Kasumi-1 (cell line): ENCODE measurements around the gene NOC2L.
A peak's percentile ranks its signal among the peaks of the same experiment; 100 is the strongest.
"Not testable (repeated sequence)": the region's sequence is repeated elsewhere in the genome, so short reads cannot be mapped to it uniquely, and the experiment has no call there.

Source experiments
- DNase-seq, 2 experiments: peaks; one replicate each; lab custom pipeline; 2025; lab: John Stamatoyannopoulos, UW

The NOC2L gene

DNA sequence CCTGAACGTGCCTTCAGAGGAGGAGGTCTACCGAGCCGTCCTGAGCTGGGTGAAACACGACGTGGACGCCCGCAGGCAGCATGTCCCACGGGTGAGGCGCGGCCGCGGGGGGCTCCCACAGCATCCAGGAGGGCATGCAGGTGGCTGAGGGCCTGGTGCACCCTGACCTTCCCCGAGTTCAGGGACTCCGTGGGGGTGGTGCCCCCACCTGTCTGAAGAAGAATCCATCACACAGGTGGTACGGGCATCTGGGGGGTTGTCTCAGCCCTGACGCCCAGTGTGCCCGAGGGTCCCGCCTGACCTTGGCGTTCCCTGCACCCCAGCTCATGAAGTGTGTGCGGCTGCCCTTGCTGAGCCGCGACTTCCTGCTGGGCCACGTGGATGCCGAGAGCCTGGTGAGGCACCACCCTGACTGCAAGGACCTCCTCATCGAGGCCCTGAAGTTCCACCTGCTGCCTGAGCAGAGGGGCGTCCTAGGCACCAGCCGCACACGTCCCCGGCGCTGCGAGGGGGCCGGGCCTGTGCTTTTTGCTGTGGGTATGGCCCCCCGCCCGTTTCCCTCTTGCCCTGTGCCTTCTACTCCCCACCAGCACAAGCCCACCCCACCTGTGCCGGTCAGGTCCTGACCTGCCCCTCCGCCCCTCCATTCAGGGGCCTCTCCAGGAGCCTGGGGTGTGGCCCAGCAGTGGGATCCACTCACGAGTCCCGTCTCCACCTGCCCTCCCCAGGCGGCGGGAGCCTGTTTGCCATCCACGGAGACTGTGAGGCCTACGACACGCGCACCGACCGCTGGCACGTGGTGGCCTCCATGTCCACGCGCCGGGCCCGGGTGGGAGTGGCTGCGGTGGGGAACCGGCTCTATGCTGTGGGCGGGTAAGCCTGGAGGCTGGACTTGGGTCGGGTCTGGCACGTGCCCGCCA lies 3.6 kb upstream of the NOC2L start:
- DNase-seq, result no peak

DNA sequence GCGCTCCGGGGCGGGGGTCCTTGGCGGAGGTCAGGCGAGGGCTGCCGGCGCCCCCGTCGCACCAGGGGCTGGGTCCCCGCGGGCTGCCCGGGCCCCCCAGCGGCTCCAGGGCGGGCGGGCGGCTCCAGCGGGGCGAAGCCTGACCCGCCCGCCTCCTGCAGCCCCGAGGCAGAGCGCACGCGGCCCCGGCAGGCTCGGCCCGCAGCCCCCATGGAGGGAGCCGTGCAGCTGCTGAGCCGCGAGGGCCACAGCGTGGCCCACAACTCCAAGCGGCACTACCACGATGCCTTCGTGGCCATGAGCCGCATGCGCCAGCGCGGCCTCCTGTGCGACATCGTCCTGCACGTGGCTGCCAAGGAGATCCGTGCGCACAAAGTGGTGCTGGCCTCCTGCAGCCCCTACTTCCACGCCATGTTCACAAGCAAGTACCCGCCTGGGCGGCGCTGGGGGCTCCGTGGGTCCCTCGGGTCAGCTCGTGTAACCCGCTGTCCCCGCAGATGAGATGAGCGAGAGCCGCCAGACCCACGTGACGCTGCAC lies 2.1 kb upstream of the NOC2L start:
- DNase-seq, result no peak

DNA sequence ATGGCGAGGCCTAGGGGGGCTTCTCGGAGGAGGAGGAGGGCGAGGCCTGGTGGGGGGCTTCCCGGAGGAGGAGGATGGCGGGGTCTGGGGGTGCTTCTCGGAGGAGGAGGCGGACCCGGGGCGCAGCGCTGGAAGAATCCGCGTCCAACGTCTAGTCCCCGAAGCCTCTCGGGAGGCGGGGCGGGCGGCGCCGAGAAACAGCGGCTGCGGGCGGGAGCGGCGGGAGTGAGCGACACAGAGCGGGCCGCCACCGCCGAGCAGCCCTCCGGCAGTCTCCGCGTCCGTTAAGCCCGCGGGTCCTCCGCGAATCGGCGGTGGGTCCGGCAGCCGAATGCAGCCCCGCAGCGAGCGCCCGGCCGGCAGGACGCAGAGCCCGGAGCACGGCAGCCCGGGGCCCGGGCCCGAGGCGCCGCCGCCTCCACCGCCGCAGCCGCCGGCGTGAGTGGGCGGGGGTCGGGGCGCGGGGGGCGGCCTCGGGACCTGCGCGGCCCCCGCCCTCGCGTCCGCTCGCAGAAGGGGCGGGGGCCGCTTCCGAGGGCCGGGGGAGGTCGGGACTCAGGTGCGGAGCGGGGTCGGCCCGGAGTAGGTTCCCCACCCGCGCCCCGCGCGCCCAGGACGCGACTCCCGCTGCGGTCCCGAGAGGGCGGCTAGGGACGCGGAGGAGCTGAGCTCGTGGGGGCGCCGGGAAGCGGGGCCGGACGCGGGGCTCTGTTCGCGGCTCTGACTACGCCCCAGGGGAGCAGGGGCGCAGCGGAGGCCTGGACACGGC lies 1.5 kb upstream of the NOC2L start, which contains the start of gene KLHL17:
TSS of gene KLHL17 (plus strand) at position 222 of the 769 bp plus-strand sequence. CDS start at position 332, 110 bp downstream.
- DNase-seq, result peak; percentile 34 to 48

DNA sequence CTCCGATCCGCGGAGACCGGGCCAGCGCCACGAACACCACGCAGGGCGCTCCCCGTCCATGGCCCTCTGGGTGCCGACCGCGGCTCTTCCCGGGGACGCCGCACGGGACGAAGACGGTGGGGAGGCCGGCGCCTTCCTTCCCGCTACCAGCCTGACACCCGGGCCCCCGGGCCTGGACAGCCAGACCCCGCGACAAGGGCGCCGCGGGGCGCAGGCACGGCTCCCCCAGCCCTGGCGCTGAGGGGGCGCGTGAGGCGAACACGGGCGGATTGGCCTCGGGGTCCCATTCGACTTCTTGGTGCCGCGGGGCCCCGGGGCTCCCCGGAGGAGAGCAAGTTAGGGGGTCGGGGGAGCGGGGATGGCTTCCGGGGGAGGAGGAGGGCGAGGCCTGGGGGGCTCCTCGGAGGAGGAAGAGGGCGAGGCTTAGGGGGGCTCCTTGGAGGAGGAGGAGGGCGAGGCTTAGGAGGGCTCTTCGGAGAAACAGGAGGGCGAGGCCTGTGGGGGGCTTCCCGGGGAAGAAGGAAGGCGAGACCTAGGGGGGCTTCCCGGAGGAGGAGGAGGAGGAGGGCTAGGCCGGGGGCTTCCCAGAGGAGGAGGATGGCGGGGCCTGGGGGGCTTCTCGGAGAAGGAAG lies 791 bp upstream of the NOC2L start:
- DNase-seq, result no peak

DNA sequence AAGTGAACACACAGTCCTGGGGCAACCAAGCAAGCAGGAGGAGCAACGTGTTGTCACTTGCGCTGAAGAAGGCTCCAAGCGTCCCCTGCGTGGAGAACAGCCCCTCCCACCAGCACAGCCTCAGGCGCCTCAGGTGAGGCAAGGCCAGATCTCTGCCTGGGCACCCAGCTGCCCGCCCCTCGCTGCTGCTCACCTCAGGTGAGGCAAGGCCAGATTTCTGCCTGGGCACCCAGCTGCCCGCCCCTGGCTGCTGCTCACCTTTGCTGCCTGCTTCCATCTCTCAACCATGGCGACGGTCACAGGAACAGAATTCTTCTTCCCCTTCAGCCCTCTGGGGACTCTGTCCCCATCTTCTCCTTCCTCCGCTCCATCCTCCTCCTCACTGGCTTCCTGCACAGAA lies 2.4 kb downstream of the NOC2L start:
- no peak for DNase-seq

DNA sequence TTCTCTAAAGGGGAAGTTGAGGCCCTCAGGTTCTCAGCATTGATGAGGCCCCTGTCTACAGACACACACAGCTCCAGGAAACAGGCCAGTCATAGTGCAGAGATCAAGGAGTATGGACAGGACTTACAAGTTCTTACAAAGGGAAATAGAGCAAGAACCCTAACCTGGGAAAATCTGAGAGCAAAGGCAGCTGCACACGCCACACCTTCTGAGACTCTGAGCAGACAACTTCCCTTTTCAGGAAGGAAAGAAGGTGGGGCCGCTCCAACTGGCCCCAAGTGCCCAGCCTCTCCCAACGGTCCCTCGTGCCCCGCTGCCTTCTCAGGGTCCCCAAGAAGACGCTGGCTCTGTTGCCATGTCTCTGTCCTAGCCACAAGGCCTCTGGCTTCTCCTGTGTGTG lies 3.6 kb downstream of the NOC2L start:
- no peak for DNase-seq

DNA sequence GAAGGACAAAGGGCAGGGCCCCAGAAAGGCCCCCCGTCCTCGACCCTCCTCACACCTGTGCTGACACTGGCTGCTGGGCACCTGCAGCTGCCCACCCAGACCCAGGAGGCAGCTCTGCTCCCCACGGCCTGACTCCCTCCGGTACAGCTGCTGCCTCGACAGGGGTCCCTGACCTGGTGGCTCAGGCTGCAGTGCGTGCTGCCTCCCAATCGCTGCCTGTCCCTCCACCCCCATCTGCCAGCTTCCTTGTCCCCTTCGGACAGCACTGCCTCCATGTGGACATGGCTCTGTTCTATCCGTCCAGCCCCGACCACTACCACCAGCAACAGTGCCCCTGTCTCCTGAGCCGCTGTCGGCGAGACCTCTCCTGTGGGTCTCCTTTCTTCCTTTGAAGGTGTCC lies 4.1 kb downstream of the NOC2L start:
- DNase-seq, result no peak

DNA sequence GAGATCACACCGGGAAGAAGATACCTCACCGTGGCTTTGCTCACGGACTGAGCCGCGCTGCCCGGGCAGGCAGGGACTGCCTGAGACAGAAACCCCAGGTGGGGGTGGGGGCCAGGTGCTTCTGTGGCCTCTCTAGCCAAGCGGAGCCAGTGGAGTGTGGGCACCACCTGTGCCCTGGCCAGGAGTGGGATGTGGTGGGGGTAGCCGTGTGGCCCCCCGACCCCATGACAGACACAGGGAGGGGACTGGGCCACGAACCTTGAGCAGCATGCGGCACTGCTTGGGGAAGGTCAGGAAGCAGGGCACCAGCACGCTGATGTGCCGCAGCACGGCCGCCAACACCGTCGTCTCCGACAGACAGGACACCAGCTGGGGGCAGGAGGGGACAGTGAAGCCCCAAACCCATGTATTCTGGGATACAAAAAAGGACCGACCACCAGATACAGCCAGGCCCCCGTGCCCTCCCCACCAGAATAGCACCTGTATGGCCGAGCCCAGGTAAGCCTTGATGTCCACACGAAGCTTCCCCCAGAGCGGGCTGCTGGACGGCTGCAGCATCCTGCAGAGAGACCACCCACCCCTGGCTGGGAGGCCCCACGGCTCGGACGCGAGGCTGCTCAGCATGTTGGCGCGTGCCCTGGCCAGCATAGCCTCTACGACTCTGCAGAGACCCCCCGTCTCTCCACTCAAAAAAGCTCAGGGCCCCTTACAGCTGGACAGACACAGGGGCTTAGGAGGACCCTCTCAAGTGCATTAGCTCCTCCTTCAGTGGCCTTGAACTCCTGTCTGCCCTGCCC lies 5.3 kb downstream of the NOC2L start:
- no peak for DNase-seq

DNA sequence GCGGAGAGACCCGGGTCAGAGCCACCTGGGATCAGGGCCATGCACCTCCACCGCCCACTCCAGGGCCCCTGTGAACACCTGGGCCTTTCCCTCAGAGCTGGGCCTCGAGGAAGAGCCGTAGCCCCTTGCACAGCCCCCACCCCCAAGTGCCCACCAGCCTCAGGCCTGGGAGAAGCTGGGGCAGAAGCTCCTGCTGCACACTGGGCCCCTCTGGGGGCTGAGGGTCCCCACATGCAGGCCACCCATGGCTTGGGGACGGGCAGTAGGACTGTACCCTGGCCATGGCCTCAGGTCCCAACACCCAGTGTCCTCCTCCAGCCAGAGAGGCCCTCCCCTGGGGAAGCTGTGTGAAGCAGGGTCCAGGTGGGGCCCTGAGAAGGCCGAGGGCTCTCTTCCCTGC lies 6.5 kb downstream of the NOC2L start:
- DNase-seq, result no peak

DNA sequence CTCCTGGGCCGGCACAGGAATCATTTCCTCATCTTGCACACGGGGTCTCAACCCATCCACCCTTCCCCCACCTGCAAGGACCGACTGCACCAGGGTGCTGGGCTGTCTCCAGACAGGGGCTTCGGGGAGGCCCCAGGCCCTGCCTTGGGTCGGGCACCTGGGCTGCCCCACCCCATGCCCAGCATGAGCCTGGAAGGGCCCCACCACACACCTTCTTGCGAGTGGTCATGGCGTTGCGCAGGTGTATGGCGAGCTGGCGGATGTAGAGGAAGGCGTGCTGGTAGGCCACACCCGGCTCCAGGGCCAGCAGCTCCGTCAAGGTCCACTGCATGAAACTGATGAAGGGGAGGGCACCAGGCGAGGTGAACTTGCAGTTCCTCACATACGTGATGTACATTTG lies 6.9 kb downstream of the NOC2L start:
- no peak for DNase-seq

DNA sequence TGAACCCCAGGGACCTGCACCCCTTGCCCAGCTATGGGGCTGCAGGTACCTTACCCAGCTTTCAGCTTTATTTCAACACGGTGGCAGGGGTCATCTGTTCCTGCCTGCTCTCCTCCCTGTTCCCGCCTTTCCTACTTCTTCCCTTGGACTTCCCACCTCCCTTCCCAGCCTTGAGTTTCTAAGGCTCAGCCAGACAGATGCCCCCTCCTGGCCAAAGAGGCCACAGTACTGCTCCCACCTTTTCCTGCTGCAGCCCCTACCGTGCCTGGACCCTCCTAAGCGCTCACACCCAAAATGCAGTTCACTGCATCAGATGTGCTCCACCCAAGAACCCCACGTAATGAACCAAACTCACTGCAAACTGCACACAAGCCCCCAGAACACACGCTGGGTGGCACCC lies 7.7 kb downstream of the NOC2L start:
- no peak for DNase-seq

DNA sequence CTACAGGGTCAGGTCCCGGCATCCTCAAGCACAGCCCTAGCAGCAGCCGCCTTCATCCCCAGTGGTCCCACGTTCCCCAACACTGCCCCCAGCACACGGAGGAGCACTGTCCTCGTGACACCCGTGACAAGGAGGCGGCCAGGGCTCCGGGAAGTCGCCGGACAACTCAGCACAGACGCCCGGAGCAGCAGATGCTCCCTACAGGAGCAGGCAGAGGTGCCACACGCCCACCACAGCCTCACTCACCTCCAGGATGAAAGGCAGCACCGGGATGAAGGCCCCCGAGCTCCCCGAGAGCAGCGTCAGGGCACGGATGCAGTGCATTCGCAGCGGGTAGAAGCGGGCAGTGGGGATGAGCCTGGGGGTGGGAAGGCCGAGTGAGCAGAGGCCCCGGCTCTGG lies 8.2 kb downstream of the NOC2L start:
- DNase-seq, result no peak

DNA sequence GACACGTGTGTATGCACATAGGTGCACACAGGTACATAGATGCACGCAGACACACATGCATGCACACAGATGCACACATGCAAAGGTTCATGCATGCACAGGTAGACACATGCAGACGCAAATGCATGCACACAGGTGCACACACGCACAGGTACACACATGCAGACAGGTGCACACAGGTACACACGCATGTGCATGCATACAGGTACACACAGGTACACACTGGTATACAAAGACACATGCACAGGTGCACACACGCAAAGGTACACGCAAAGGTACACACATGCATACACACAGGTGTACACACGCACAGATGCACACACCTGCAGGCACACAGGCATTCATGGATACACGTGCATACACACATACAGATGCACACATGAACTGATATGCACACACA lies 8.8 kb downstream of the NOC2L start:
- no peak for DNase-seq

DNA sequence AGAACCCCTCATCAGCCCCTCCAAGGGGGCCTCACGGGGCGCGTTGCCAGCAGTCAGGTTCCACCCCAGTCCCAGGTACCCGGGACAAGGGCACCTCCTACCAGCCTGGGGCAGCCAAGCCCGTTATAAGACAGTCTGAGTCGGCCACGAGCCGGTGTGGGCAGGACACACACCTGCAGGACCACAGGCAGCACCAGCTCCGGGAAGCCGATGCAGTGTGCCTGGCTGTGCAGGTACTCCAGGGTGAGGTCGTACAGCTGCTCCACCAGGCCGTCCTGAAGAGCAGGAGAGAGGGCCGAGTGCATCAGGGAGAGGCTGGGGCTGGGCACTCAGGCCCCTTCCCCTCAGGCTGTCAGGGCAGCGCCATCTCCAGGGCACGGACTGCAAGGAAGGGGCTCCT lies 11.1 kb downstream of the NOC2L start:
- DNase-seq, result no peak

DNA sequence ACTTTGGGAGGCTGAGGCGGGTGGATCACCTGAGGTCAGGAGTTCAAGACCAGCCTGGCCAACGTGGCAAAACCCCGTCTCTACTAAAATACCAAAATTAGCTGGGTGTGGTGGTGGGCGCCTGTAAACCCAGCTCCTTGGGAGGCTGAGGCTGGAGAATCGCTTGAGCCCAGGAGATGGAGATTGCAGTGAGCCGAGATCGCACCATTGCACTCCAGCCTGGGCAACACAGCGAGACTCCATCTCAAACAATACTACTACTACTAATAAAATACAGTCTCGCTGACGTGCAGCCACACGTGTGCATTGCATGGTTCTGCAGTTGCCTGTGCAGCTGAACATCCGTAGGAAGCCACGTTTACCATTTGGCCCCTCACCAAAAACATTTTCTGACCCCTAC lies 12.2 kb downstream of the NOC2L start:
- not testable (repeated sequence) for DNase-seq

DNA sequence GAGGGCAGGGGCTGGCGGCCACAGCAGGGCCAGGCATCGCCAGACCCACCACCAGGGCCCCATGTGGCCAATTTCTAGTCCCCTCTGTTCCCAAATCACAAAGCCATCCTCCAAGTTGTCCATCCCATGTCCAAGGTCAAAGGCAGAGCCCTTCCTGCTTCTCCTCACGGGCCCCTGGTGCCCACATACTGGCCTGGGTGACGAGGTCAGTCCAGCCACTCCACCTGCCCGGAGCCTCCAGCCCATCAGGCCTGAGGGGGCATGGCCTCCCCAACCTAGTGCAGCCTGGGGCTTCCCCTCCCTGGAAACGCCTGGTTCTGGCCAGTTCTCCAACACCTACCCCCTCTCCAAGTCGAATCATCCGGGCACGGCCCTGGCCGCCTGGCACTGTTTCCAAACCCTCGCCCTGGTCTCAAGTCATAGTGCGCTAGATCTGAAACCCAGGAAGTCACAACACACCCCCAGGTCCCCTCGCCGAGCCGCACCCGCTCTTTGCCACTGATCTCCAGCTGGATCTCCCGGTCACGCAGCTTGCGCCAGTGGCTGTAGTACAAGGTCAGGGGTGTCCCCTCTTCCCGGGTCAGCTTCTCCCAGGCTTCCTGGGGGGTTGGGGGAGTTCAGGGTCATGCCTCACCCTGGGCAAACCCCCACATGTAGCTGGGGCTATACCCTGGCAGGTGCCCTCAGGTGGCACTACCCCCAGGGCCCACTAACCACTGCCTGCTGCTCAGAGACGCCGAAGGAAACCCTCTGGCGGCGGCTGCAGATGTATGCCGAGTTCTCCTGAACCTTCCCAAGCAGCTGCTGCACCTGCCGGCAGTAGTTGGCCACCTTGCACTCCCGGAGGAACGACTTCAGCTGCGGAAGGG lies 13.1 kb downstream of the NOC2L start:
- no peak for DNase-seq

DNA sequence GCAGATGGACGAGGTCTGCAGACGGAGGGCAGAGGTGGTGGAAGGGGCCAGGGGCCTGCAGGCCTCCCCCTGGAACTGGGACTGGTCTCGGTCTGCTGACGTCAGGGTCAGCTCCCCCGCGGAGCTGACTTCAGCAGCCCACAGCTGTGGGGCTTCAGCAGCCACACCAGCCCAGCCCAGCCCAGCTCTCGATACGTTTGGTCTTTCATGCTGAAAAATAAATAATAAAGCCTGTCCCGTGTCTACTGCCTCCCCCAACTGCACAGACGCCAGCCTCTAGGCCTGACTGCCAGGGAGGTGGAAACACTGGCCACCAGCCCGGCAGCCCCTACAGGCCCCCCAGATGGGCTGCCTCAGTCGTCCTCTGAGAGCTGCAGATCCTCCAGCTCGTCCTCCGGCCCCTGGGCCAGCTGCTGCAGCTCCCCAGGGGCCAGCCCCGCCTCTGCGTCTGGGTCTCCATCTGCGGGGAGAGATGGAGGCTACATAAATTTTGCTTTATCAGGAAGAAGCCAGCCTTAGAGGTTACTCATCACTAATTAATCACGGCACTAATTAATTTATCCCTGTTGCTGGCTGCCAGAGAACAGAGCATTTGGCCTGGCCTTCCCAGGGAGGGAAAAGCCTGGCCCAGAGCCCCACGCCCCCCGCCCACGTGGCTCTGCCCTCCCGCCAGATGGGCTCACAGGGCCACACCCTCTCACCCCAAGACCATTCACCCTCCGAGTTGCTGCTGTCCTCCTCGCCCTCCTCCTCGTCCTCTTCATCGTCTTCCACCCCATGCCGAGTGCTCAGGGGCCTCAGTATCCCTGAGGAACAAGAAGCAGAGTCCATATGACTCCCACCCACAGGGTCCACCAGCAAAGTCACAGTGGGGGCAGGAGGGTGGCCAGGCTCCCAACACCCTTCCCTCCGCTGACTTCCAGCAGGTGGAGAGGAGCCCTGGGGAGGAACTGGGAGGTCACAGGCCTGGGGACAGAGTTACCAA lies 14.4 kb downstream of the NOC2L start:
- DNase-seq, result no peak

DNA sequence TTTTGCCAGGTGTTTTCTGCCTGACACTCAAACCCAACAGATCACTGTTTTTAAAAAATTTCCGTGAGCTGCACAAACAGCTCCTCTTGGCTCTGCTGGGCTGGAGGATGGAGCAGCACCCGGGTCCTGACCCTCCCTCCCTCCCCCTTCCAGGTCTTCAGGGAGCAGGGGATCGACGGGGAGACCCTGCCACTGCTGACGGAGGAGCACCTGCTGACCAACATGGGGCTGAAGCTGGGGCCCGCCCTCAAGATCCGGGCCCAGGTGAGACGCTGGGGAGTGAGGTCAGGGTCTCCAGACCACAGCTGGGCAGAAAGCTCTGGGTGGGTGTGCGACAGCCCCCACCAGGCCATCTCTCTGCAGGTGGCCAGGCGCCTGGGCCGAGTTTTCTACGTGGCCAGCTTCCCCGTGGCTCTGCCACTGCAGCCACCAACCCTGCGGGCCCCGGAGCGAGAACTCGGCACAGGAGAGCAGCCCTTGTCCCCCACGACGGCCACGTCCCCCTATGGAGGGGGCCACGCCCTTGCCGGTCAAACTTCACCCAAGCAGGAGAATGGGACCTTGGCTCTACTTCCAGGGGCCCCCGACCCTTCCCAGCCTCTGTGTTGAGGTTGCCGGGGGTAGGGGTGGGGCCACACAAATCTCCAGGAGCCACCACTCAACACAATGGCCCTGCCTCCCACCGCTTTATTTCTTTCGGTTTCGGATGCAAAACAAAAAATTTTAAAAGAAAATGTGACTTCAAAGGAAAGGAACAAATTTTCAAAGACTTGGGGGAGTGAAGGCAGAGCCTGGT lies 15.3 kb downstream of the NOC2L start:
- no peak for DNase-seq
